Stomach (tissue), 4 donors: ENCODE measurements around the gene CDH22.

Experiments
- CTCF ChIP-seq, 7 experiments: fragments of 450-650 bp in 4 of 7; fragments of 200-600 bp in 3 of 7; sonication (generic) in 3 of 7; IDR thresholded peaks; one replicate each; pipeline ENCODE4 v1.5.1; 2016 to 2019; ENCODE audit warnings: antibody characterized with exemption in 7 of 7, control low read depth in 2 of 7, mild to moderate bottlenecking in 1 of 7
- EP300 ChIP-seq: sonication (generic); formaldehyde crosslinking; IDR thresholded peaks from one replicate; pipeline ENCODE4 v1.6.1; 2017; ENCODE audit warnings: antibody characterized with exemption
- POLR2A ChIP-seq, 4 donors: fragments of 450-650 bp; IDR thresholded peaks; one replicate each; pipeline ENCODE4 v1.6.1; 2016; ENCODE audit warnings: antibody characterized with exemption in 4 of 4, control low read depth in 2 of 4, mild to moderate bottlenecking in 1 of 4, moderate library complexity in 1 of 4
- POLR2AphosphoS5 ChIP-seq, 3 donors: sonication (generic); formaldehyde crosslinking; IDR thresholded peaks; one replicate each; pipeline ENCODE4 v1.6.1; 2016; ENCODE audit warnings: antibody characterized with exemption in 3 of 3

GRCh38 chr20:46339037-46339436 is 30.7 kb upstream of the CDH22 start:
- TF ChIP-seq POLR2A (IDR thresholded peaks at IDR 0.05) (no peak), CTCF (IDR thresholded peaks at IDR 0.05) (no peak), EP300 (no peak), POLR2AphosphoS5 (IDR thresholded peaks at IDR 0.05) (no peak)
